Stimulated activated CD8-positive, alpha-beta memory T cell treated with anti-CD3 and anti-CD28 coated beads, Interleukin-12 subunit alpha, Interleukin-12 subunit beta, amount 100 ng/mL, for 24 hours (primary cell): ENCODE measurements around the gene ZSCAN22.
A peak's percentile ranks its signal among the peaks of the same experiment; 100 is the strongest.
"Not testable (repeated sequence)": the region's sequence is repeated elsewhere in the genome, so short reads cannot be mapped to it uniquely, and the experiment has no call there.

ENCODE experiments used
- DNase-seq: peaks from one replicate; pipeline ENCODE4 v3.0.0-alpha.2; 2020; ENCODE audit errors: extremely low read depth

Gene ZSCAN22

DNA sequence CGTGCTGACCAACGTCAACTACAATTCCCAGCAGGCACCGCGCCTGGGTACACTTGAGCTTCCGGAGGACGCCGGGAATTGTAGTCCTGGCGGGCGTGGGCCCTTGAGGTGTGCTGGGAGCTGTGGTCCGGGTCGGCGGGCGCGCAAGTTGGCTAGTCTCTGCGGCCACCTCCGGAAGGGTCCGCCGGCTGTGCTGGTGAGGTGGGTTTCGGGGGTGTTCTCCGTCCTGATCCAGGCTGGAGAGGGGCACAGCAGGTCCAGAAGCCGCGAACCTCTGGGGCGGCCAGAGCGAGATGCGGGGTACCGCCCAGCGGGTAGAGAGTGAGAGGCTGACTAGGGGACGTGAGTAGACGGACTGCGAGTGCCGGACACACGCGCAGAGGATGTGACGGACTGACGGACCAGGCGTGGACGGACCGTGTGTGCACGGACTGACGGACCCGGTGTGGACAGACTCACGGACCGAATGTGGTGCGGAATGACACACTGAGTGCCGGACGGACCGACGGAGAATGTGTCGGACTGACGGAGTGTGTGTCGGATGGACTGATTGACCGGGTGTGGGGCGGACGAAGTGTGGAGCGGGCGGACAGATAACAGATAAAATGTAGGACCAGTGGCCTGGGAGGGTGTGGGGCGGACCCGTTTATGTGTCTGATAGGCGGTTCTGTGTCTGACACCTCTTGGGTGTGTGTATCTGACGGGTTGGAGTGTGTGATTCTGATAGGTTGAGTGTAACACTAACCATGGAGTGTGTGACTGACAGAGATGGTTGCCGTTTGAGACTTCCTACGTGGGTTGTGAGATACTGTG lies at the start of gene ZSCAN22:
Gene ZSCAN22 (plus strand): TSS at position 81 of the 813 bp plus-strand sequence. CDS start 7,809 bp downstream, outside the sequence.
- DNase-seq: peak; percentile 77

DNA sequence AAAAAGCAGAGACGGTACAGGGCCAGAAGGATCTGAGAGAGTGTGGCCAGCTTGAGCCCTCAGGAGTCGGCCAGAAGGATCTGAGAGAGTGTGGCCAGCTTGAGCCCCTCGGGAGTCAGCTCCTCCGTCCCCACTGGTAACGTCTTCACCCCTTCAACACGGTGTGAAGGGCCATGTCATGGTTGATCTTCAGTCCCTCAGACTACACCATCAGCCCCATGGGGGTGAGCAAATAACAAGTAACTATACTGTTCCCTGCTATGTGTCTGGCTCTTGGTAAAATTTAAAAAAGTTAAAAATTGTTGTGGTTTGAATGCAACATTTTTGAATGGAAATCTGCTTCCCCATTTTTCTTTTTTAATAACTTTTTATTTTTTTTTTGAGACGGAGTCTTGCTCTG lies 49.6 kb upstream of the ZSCAN22 start:
- DNase-seq: no peak

DNA sequence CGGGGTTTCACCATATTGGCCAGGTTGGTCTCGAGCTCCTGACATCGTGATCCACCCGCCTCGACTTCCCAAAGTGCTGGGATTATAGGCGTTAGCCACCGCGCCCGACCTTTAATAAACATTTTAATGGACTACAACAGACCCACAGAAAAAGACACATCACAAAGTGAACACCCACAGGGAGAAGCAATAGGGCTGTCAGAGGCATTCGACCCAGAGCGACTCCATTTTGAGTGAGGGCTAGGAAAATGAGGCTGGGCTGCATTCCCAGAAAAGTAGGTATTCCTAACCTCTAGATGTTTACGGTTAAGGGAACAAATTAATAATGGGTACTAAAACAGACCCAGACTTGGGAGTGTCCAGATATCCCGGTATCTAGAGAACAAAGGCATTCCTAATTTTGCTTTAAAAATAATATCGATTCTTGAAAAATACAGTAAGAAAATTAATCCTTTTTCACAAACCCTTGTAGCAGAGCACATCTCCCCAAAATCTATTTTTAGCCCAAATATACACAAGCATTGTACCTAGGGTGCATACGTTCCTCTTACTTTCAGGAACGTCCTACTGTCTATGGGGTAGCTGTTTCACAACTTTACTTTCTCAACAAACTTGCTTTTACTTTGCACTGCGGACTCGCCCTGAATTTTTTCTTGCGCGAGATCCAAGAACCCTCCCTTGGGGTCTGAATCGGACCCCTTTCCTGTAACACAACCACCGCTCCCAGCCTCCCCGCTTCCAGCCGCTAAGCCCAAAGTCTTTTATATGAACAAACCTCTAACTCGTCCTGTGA lies 48.9 kb upstream of the ZSCAN22 start:
- no peak for DNase-seq

DNA sequence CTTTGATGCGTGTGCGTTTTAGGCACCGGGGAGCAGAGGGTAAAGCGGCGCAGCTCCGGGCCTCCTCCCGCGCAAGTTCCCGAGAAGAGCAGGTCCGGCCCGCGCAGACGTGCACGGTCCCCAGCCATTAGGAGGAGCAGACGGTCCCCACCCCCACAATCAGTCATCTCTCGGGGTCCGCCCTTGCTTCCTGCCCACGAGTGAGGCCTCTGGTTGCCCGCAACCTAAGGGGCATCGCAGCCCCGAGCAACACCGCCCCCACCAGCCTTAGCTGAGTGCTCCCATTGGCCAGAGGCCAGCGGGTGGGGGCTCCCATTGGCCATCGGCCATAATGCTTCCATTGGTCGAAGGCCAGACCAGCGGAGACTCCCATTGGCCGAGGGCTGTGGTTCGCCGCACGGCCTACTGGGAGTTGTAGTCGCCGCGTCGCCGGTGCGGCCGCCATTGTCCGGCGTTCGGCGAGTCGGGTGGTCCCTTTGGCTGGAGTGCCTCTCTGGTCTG lies 48.2 kb upstream of the ZSCAN22 start, which contains the start of gene ZNF8:
Gene ZNF8 (plus strand): TSS at position 415 of the 501 bp plus-strand sequence. CDS start 127 bp downstream, outside the sequence.
- DNase-seq: peak; percentile 97

DNA sequence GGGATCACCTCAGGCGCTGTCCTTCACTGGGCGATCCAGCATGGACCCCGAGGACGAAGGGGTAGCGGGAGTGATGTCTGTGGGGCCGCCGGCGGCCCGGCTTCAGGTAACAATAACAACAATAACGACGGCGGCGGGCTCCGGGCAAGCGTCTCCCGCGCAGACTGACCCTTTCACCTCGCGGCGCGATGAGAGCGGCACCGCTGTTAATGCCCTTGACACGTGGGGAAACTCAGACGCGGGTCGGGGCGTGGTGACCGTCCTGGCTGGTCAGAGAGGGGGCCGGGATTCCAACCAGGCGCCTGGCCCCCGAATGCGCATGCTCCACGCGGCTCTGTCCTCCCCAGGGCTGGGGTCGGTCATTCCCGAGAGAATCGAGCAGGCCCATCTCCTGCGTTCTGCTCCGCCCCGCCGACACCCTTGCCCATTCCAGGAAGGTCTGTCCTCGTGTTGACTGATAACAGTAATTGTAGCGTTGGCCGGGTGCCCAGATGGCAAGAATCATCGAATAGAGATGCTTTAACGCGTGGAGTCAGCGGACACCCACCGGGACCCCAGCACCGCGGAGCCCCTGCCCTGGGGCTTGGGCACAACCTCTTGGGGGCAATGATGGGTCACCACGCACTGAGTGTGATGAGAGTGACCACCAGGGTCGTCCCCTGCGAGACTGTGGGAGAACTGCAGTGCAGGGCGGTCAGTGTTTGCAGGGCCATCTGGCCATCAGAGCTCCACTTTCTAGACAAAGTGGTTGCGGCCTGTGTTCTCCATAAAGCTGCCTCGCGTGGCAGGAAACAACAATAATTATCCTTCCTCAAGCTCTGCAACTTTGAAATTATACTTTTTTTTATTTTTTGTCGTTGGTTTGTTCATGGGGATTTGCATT lies 47.5 kb upstream of the ZSCAN22 start:
- DNase-seq: peak; percentile 3

DNA sequence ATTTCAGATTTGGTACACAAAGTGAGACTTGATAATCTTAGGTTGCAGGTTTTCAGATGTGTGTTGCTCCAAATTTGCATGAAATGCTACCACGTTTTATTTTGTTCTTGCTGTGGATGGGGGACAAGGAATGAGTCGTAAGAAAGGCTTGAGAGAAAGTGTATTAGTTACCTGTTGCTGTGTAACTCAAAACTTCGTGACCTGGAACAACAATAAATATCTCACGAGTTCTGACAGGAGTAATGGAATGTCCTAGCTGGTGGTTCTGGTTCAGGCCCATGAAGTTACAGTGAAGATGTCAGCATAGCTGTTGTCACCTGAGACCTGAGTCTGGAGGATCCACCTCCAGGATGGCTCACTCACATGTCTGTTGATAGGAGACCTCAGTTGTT lies 46.9 kb upstream of the ZSCAN22 start:
- no peak for DNase-seq

DNA sequence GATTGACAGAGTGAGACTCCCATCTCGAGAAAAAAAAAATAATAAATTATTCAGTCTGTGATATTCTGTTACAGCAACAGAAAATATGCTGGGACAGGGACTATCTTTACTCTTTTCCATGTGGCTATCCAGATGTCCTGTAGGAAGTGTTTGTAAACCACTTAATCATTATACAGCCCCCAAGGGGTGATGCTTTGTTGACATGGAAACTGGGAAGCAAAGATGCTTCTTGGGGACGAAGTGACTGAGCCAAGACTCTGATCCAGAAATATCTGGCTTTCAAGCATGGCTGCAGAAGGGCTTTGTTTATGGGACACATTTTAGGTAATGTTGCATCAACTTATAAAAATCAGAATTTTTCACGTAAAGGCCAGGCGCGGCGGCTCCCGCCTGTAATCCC lies 42.6 kb upstream of the ZSCAN22 start:
- DNase-seq: no peak

DNA sequence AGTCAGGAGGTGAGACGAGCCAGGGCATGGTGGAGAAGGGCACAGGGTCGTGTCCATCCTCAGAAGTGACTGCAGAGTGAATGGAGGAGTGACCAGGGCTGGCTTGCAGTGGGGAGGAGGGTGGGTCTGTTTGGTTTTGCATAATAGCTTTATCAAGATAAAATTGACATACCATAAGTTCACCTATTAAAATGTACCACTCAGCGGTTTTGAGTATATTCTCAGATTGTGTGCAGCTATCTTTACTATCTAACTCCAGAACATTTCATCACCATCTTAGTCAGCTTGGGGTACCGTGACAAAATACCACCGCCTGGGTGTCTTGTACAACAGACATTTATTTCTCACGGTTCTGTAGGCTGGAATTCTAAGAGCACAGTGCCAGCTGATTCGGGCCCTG lies 34.9 kb upstream of the ZSCAN22 start:
- DNase-seq: no peak

DNA sequence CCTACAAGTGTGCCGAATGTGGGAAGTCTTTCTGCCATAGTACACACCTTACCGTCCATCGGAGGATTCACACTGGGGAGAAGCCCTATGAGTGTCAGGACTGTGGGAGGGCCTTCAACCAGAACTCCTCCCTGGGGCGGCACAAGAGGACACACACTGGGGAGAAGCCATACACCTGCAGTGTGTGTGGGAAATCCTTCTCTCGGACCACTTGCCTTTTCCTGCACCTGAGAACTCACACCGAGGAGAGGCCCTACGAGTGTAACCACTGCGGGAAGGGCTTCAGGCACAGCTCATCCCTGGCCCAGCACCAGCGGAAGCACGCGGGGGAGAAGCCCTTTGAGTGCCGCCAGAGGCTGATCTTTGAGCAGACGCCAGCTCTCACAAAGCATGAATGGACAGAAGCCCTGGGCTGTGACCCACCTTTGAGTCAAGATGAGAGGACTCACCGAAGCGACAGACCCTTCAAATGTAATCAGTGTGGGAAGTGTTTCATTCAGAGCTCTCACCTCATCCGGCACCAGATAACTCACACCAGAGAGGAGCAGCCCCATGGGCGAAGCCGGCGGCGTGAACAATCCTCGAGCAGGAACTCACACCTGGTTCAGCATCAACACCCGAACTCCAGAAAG lies 31.9 kb upstream of the ZSCAN22 start:
- no peak for DNase-seq

DNA sequence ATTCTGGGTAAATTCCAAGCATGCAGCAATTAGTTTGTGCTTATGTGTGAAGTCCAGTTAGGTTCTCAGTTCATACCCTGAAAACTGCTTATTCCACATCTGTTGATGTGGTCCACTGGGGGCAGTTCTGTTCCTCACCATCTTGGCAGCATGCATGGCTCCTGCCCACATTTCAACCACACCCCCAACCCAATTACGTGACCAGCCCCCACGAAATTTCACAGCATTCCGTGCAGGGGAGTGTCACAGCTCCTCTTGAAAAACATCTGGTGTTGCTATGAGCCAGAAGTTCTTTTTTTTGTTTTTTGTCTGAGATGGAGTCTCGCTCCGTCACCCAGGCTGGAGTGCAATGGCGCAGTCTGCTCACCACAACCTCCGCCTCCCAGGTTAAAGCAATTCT lies 30.7 kb upstream of the ZSCAN22 start:
- no peak for DNase-seq

DNA sequence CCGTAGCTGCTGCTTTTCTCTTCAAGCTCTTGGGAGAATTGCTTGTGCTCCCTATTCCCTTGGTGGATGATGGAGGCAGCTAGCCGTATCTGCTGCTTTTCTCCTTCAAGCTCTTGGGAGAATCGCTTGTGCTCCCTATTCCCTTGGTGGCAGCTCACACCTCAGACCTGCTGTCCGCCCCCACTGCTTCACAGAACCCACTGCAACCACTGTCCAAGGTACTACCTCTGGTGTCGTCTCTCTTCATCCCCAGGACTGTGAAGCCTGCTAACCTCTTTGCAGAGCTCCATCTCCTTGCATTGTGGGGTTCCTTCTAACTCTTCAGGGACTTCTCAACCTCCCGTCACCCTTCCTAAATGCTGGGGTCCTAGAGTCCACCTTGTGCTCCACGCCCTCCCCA lies 26.2 kb upstream of the ZSCAN22 start:
- no peak for DNase-seq

DNA sequence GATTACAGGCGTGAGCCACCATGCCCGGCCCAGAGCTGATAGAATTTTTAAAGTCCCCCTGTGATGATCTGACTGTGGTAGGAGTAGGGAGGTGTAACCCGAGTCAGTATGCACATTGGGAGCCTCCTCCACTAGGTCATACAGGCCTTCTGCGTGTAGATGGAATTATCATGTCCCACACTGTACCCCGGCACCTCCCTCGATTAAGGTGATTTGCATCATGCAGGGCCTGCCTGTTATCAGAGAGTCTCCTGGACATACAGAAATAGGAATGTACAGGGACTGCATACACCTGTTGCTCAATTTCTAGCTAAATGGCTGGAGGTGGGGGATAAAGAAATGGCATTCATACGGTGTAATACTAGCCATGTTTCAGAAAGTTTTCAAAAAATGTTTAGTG lies 22.5 kb upstream of the ZSCAN22 start:
- no peak for DNase-seq

DNA sequence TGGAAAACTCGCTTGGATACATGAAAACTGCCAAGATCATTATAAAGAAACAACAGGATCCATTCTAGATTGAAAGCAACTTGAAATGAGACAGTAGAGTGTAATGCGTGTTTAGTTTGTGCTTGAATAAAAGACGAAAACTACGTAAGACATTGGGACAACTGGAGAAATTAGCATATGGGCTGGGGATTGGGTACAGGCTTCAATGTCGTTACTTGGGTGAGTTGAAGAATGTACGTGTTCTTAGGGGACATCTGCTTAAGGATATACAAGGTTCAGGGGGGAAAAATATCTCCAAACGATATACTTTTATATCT lies 22.1 kb upstream of the ZSCAN22 start:
- no peak for DNase-seq

DNA sequence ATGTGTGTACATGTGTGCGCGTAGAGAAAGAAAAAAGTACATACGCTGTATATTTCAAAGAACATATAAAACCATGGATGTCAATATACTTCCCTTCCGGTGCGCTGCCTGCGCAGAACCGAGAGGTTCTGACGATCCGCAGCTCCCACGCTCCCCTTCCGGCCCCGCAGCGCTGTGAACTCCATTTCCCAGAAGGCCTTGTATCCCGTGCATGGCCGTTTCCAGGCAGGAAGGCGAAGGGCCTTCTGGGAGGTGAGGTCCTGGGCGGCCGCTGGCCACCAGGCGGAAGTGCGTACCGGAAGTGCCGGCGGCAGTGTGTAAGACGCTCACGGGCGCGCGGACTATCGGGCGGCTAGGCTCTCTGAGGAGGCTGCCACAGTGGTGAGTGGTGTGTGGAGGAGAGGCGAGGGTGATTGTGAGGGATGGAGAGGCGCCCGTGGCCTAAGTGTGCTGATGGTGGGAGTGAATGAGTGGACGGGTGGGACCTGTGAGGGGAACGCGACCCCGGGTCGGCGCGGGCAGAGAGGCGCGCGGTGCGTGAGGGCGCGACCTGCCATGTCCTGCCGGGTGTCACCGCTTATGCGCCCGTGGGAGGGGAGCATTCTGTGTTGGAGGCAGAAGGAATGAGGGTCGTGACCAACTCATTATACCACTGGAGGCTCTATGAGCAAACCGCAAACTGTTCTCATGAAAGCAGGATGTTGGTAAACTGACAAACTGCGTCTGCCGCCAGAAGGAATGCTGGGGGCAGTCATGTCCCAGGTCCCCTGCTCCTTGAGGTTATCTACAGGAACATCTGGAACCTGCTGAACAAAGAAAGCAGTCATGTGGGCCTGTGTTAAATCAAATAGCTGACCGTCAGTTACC lies 21.5 kb upstream of the ZSCAN22 start, which contains the start of gene ERVK3-1:
Gene ERVK3-1 (plus strand): TSS at position 313 of the 867 bp plus-strand sequence. CDS start 6,792 bp downstream, outside the sequence.
- DNase-seq: peak; percentile 85

DNA sequence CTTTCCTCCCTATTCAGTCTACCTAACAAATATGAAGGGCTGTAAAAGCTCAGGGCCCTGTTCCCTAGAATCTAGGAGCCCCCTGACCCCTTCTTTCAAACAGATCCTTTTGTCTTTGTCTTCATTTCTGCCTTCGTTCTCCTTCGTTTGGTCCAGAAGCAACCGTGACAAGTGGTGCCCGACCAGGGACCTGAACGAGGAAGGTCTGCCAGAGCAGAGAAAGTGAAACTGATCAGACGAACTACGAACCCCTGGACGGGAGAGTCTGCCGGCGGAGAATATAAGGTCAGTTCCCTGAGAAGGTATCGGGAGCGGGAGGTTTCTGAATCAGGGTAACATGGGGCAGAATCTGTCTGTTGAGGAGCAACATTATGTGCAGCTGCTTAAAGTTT lies 20.9 kb upstream of the ZSCAN22 start:
- DNase-seq: no peak

DNA sequence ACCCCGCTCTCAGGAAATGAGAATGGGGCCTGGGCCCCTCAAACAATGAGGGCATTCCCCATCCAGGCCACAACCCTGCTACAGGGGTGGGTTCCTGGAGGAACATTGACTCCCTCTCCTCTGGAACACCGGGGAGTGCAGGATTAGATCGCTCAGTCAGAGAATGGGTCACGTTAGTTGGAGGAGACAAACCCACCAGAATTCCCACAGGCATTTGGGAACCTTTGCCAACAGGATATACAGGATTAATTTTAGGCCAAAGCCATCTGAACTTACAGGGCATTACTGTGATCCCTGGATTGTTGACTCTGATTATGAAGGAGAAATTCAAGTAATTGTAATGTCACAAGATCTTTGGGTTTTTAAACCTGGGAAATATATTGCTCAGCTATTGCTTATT lies 19.1 kb upstream of the ZSCAN22 start:
- no peak for DNase-seq

DNA sequence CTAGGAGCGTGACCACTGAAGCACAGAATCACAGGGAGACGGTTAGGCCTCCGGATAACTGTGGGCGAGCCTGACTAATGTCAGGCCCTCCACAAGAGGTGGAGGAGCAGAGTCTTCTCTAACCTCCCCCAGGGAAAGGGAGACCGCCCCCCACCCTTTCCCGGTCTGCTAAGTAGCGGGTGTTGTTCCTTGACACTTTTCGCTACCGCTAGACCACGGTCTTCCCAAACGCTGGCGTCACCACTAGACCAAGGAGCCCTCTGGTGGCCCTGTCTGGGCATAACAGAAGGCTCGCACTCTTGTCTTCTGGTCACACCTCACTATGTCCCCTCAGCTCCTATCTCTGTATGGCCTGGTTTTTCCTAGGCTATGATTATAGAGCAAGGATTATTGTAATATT lies 16.1 kb upstream of the ZSCAN22 start:
- not testable (repeated sequence) for DNase-seq

DNA sequence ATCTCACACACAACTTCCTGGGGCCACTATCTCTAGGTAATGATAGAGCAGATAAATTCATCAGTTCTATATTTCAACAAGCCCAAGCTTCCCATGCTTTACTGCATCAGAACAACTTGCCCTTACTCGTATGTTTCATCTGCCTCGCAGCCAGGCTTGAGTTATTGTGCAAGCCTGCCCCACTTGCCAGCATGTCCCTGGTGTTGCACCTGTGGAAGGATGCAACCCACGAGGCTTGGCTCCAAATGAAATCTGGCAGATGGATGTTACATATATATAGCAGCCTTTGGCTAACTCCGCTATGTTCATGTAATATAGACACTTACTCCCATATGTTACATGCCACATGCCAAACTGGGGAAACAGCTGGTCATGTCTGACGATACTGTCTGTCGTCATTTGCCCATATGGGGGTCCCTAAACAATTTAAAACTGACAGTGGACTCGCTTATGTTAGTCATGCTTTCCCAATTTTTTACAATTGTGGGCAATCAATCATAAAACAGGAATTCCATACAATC lies 15.4 kb upstream of the ZSCAN22 start:
- no peak for DNase-seq

DNA sequence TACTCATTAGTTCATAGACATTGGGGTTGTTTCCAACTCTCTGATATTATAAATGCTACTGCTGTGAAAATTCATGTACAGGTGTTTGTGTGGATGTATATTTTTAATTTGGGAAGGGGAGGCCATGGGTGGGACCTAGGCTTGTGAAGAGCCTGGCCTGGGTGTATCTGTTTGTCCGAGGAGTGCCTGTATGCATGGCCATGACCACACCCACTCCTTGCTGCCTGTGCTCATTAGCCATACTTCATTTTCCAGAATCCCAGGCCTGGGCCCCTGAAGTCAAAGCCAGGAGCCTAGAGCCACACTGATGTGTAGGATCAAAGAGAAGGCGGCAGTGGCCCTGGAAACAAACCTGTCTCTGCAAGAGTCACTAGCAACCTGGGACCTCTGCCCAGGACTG lies 11.2 kb upstream of the ZSCAN22 start:
- DNase-seq: no peak

DNA sequence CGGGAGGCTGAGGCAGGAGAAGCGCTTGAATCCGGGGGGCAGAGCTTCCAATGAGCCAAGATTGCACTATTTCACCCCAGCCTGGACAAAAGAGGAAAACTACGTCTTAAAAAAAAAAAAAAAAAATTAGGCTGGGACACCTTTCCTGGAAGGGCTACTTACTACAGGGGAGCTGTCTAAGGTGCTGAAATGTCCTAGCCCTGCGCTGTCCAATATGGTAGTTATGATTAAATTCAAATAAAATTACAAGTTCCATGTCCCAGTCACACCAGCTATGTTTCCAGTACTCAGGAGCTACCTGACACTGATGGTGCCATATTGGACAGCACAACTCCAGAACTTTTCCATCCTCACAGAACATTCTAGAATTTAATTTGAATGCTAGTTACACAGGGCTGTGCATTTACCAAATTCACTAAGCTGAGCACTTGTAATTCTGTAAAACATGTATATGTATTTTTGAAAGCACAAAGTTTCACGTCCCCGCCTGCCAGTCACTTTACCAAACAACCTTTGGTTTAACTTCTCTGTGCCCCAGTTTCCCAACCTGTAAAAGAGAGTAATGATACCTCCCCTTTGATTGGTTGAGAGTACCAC lies 9.2 kb upstream of the ZSCAN22 start:
- no peak for DNase-seq
